ENCODE results near the gene RNF187.

DNA sequence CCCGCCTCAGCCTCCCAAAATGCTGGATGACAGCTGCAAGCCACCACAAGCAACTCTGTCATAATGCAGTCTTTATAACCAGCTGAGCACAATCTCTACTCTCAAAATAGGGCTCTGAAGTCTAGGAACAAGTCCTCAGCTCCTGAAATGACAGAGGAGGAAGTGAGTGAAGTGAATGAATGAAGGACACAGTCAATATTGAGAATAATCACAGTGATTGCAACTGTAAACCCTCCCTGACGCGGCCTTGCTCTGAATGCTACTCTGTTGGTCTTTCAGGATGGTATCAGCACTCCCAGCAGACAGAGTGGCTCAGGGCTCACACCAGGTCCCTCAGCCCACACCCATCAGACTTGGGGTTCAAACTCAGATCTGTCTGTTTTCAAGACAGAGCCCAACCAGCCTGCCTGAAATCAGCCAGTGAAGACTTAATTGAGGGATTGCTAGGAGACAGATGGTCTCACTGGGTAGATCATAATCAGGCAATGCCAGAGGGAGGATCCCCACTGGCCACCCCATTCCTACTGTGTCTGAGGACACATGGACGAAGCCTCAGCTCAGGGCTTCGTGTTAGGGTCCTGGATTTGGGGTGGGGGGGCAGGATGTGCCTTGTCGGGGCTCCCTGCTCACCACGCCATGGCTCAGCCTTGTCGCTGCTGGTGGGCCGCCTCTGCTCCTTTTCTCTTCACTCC is 20.9 kb downstream of the RNF187 start:
- TF ChIP-seq EP300 (IDR thresholded peaks at IDR 0.05) (no peak), POLR2A (IDR thresholded peaks at IDR 0.05) (no peak)
- TF ChIP-seq, protein P1, sequence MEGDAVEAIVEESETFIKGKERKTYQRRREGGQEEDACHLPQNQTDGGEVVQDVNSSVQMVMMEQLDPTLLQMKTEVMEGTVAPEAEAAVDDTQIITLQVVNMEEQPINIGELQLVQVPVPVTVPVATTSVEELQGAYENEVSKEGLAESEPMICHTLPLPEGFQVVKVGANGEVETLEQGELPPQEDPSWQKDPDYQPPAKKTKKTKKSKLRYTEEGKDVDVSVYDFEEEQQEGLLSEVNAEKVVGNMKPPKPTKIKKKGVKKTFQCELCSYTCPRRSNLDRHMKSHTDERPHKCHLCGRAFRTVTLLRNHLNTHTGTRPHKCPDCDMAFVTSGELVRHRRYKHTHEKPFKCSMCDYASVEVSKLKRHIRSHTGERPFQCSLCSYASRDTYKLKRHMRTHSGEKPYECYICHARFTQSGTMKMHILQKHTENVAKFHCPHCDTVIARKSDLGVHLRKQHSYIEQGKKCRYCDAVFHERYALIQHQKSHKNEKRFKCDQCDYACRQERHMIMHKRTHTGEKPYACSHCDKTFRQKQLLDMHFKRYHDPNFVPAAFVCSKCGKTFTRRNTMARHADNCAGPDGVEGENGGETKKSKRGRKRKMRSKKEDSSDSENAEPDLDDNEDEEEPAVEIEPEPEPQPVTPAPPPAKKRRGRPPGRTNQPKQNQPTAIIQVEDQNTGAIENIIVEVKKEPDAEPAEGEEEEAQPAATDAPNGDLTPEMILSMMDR (IDR thresholded peaks at IDR 0.05): no peak

All from stomach (tissue), 4 donors.